Thyroid gland (tissue), 4 donors: Measurements from ENCODE around the gene TM7SF3.

Experiments used
- CTCF ChIP-seq, 6 experiments: fragments of 200-600 bp in 3 of 6; fragments of 450-650 bp in 3 of 6; sonication (generic) in 3 of 6; IDR thresholded peaks; one replicate each; pipeline ENCODE4 v1.5.1; 2016 to 2019; ENCODE audit warnings: antibody characterized with exemption in 6 of 6, mild to moderate bottlenecking in 2 of 6, inconsistent platforms in 1 of 6, moderate library complexity in 1 of 6
- POLR2A ChIP-seq, 2 donors: fragments of 450-650 bp; IDR thresholded peaks; one replicate each; pipeline ENCODE4 v1.6.1; 2017; ENCODE audit warnings: antibody characterized with exemption in 2 of 2, mild to moderate bottlenecking in 2 of 2, moderate library complexity in 1 of 2

- TF ChIP-seq CTCF (IDR thresholded peaks at IDR 0.05) (no peak), POLR2A (IDR thresholded peaks at IDR 0.05) (no peak)
Measured at GRCh38 chr12:27031531-27031930, 17.3 kb upstream of the TM7SF3 start.
